ENCODE results near the gene SLC27A1. TPM values are rescaled to one million over a fixed set of nuclear protein-coding genes. Genes with fewer than 3 reads are reported as not detected.
"Not testable (repeated sequence)": the region's sequence is repeated elsewhere in the genome, so short reads cannot be mapped to it uniquely, and the experiment has no call there.

Gene SLC27A1
- total and polyA plus RNA-seq, 2 experiments from 2014 or later: 8.6 to 8.7 TPM

GRCh38 chr19:17550076-17550667 lies 79.8 kb downstream of the SLC27A1 start:
- H3K27me3 ChIP-seq: no peaks in the 10 kb centered on the region
- no peaks in the 10 kb centered on the region for H3K36me3 ChIP-seq (replicated peaks; ENCODE audit: insufficient read depth, low read depth)
- H3K79me2 ChIP-seq: no peaks in the 10 kb centered on the region
- no peak overlapping the region for H3K27ac ChIP-seq
- H2AFZ ChIP-seq: no peak overlapping the region
- TF ChIP-seq EZH2 (IDR thresholded peaks at IDR 0.05; ENCODE audit: borderline replicate concordance) (no peak), EZH2phosphoT487 (IDR thresholded peaks at IDR 0.05; ENCODE audit: low read depth, severe bottlenecking, unreplicated experiment) (no peak)
- H3K4me2 ChIP-seq: no peak overlapping the region
- H3K4me3 ChIP-seq: no peak overlapping the region
- DNase-seq (ENCODE audit: low spot score): no peak
- H4K20me1 ChIP-seq (ENCODE audit: insufficient read depth, poor library complexity, severe bottlenecking): no peaks in the 10 kb centered on the region
- no peaks in the 10 kb centered on the region for H3K9me3 ChIP-seq (ENCODE audit: low read depth)
- H3K4me1 ChIP-seq (ENCODE audit: insufficient read depth): no peaks in the 10 kb centered on the region
- WGBS (ENCODE audit: low lambda C conversion rate, missing lambda C conversion rate): 97% methylated on average over 4 of the region's 4 CpGs
- no peaks in the 10 kb centered on the region for H3K9me2 ChIP-seq (replicated peaks; ENCODE audit: insufficient read depth)

- H3K27ac ChIP-seq; DNase-seq (ENCODE audit: low spot score); H3K9me2 ChIP-seq (replicated peaks; ENCODE audit: insufficient read depth); H2AFZ ChIP-seq; H3K36me3 ChIP-seq (replicated peaks; ENCODE audit: insufficient read depth, low read depth); H3K4me3 ChIP-seq; H3K4me2 ChIP-seq; H3K4me1 ChIP-seq (ENCODE audit: insufficient read depth); H3K27me3 ChIP-seq; H4K20me1 ChIP-seq (ENCODE audit: insufficient read depth, poor library complexity, severe bottlenecking); H3K9me3 ChIP-seq (ENCODE audit: low read depth): not testable (repeated sequence)
- peaks cover 13% of the 10 kb centered on the region for H3K79me2 ChIP-seq
- WGBS (ENCODE audit: low lambda C conversion rate, missing lambda C conversion rate): 95% methylated on average over 4 of the region's 4 CpGs
These were observed 82.4 kb downstream of the SLC27A1 start for GRCh38 chr19:17552735-17553134.

- Histone ChIP-seq H4K20me1 (ENCODE audit: insufficient read depth, poor library complexity, severe bottlenecking) (no peaks in the 10 kb centered on the region), H2AFZ (no peak overlapping the region), H3K9me3 (ENCODE audit: low read depth) (no peaks in the 10 kb centered on the region), H3K4me1 (ENCODE audit: insufficient read depth) (no peaks in the 10 kb centered on the region), H3K27me3 (no peaks in the 10 kb centered on the region), H3K36me3 (replicated peaks; ENCODE audit: insufficient read depth, low read depth) (no peaks in the 10 kb centered on the region), H3K4me3 (no peak overlapping the region), H3K4me2 (no peak overlapping the region), H3K79me2 (peaks cover 14% of the 10 kb centered on the region), H3K27ac (peak overlapping the region; percentile 31), H3K9me2 (replicated peaks; ENCODE audit: insufficient read depth) (no peaks in the 10 kb centered on the region)
- 55% methylated on average over 7 of the region's 7 CpGs for WGBS (ENCODE audit: low lambda C conversion rate, missing lambda C conversion rate)
- no peak for TF ChIP-seq CTCF (IDR thresholded peaks at IDR 0.05; ENCODE audit: poor library complexity)
- no peak for DNase-seq (ENCODE audit: low spot score)
These were observed 82.9 kb downstream of the SLC27A1 start for GRCh38 chr19:17553256-17553655.

- H4K20me1 ChIP-seq (ENCODE audit: insufficient read depth, poor library complexity, severe bottlenecking): no peaks in the 10 kb centered on the region
- H3K4me1 ChIP-seq (ENCODE audit: insufficient read depth): no peaks in the 10 kb centered on the region
- peak overlapping the region; percentile 87 for H2AFZ ChIP-seq
- H3K9me2 ChIP-seq (replicated peaks; ENCODE audit: insufficient read depth): no peaks in the 10 kb centered on the region
- TF ChIP-seq EZH2 (IDR thresholded peaks at IDR 0.05; ENCODE audit: borderline replicate concordance) (no peak), EZH2phosphoT487 (IDR thresholded peaks at IDR 0.05; ENCODE audit: low read depth, severe bottlenecking, unreplicated experiment) (no peak), CTCF (IDR thresholded peaks at IDR 0.05; ENCODE audit: poor library complexity) (no peak)
- H3K79me2 ChIP-seq: peaks cover 14% of the 10 kb centered on the region
- no peaks in the 10 kb centered on the region for H3K36me3 ChIP-seq (replicated peaks; ENCODE audit: insufficient read depth, low read depth)
- no peak for DNase-seq (ENCODE audit: low spot score)
- H3K9me3 ChIP-seq (ENCODE audit: low read depth): no peaks in the 10 kb centered on the region
- H3K27ac ChIP-seq: no peak overlapping the region
- H3K4me3 ChIP-seq: no peak overlapping the region
- no peaks in the 10 kb centered on the region for H3K27me3 ChIP-seq
- WGBS (ENCODE audit: low lambda C conversion rate, missing lambda C conversion rate): 19% methylated on average over 19 of the region's 19 CpGs
- peak overlapping the region; percentile 89 for H3K4me2 ChIP-seq
These were observed 84.7 kb downstream of the SLC27A1 start for GRCh38 chr19:17554968-17555479.
